Fibroblast of lung (primary cell): Measurements from ENCODE around the gene CFAP299.

Experiments
- CTCF ChIP-seq, 2 donors: IDR thresholded peaks in 1 of 2; conservative IDR thresholded peaks in 1 of 2; 1 replicate in 1 of 2; 2 replicates in 1 of 2; pipeline ENCODE4 v1.5.1; 2011 to 2012; ENCODE audit warnings: low read length in 2 of 2, control low read depth in 1 of 2, inconsistent platforms in 1 of 2, low read depth in 1 of 2, mild to moderate bottlenecking in 1 of 2
- EZH2 ChIP-seq: IDR thresholded peaks from 2 replicates; pipeline ENCODE4 v1.5.1; 2012; ENCODE audit warnings: low read length, control low read depth, mild to moderate bottlenecking; ENCODE audit errors: missing control alignments

- TF ChIP-seq EZH2 (no peak), CTCF (conservative IDR thresholded peaks at IDR 0.05 in 1 of 2, IDR thresholded peaks at IDR 0.05 in 1 of 2; ENCODE audit: low read depth in 1 of 2, low read length in 2 of 2) (no peak)
Measured at GRCh38 chr4:80585542-80585941, 250.0 kb downstream of the CFAP299 start.
